GM12878 (cell line): ENCODE data around the gene TRIM71.

Source experiments
- KDM1A ChIP-seq: fragments of 200-600 bp; sonication (generic); IDR thresholded peaks from 2 replicates; pipeline ENCODE4 v1.6.1; 2016; ENCODE audit warnings: borderline replicate concordance
- RELA ChIP-seq: fragments of 450-650 bp; IDR thresholded peaks from 2 replicates; pipeline ENCODE4 v1.8.0; 2014; ENCODE audit warnings: borderline replicate concordance; ENCODE audit not compliant: partially characterized antibody
- SMARCA5 ChIP-seq: fragments of 450-650 bp; IDR thresholded peaks from 2 replicates; pipeline ENCODE4 v1.6.1; 2017; ENCODE audit warnings: mild to moderate bottlenecking
- TF ChIP-seq, protein P1 (sequence below), 3 experiments: IDR thresholded peaks in 2 of 3; conservative IDR thresholded peaks in 1 of 3; 2 replicates each; pipeline ENCODE4 v1.5.1; 2011; ENCODE audit warnings: low read depth in 3 of 3, low read length in 3 of 3, mild to moderate bottlenecking in 3 of 3, control low read depth in 2 of 3, moderate library complexity in 2 of 3, inconsistent platforms in 1 of 3, mixed read lengths in 1 of 3; ENCODE audit not compliant: control insufficient read depth in 2 of 3, insufficient read depth in 1 of 3; ENCODE audit errors: extremely low read depth in 1 of 3

DNA sequence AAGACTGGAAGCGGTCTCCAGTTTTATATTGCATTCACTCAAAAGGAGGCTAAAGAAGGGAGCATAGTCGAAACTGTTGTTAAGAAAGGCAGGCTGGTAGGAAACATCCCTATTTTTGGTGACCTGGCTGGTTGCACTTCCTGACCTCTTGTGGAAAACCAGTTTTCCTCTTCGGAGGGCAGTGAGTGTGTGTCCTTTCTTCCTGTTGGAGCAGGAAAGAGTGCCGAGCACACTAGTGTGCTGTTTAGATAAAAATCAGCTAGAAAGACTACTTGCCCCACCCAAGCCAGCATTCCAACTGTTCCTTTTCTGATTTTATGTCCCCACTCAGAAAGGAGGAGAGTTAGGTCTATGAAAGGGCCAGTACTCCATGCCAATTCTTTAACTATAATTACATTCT, 68.5 kb downstream of the TRIM71 start:
- no peak for TF ChIP-seq RELA
- TF ChIP-seq KDM1A, result no peak
- TF ChIP-seq, protein P1, sequence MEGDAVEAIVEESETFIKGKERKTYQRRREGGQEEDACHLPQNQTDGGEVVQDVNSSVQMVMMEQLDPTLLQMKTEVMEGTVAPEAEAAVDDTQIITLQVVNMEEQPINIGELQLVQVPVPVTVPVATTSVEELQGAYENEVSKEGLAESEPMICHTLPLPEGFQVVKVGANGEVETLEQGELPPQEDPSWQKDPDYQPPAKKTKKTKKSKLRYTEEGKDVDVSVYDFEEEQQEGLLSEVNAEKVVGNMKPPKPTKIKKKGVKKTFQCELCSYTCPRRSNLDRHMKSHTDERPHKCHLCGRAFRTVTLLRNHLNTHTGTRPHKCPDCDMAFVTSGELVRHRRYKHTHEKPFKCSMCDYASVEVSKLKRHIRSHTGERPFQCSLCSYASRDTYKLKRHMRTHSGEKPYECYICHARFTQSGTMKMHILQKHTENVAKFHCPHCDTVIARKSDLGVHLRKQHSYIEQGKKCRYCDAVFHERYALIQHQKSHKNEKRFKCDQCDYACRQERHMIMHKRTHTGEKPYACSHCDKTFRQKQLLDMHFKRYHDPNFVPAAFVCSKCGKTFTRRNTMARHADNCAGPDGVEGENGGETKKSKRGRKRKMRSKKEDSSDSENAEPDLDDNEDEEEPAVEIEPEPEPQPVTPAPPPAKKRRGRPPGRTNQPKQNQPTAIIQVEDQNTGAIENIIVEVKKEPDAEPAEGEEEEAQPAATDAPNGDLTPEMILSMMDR (IDR thresholded peaks at IDR 0.05 in 2 of 3, conservative IDR thresholded peaks at IDR 0.05 in 1 of 3; ENCODE audit: control insufficient read depth in 2 of 3, extremely low read depth in 1 of 3, insufficient read depth in 1 of 3, low read depth in 3 of 3, low read length in 3 of 3), result no peak
- TF ChIP-seq SMARCA5, result no peak
